ENCODE data around the gene SCFD1.
"Not testable (repeated sequence)": the region's sequence is repeated elsewhere in the genome, so short reads cannot be mapped to it uniquely, and the experiment has no call there.

SCFD1 gene

DNA sequence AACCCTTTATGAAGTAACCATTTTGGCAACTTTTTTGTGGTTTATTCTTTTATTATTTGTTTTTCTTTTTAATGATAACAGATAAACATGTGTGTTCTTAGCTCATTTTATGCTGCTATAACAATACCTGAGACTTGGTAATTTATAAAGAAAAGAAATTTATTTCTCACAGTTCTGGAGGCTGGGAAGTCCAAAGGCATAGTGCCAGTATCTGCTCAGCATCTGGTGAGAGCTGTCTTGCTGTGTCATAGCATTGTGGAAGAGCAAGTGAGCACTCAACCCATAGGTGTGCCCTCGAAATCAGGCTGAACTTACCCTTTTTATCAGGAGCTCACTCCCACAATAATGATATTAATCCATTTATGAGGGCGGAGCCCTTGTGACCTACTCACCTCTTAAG lies 8.0 kb upstream of the SCFD1 start:
- no peak for DNase-seq

DNA sequence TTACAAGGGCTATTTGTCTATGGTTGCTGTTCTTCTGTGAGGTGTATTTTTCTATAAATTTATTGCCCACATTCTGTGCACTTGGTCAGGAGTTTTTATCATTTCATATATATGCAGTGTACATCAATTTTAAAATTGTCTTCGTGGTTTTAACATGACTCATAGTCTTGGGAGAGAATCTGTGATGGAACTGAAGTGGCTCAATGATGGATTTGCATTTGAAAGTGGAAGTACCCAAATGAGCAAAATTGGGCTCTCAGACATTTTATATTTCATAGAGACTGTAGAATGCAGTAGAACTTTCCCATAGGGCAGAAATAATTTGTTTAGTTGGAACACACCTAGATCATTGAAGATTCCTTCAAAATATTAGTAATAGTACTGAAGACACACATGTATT lies 1.9 kb upstream of the SCFD1 start:
- no peak for DNase-seq

DNA sequence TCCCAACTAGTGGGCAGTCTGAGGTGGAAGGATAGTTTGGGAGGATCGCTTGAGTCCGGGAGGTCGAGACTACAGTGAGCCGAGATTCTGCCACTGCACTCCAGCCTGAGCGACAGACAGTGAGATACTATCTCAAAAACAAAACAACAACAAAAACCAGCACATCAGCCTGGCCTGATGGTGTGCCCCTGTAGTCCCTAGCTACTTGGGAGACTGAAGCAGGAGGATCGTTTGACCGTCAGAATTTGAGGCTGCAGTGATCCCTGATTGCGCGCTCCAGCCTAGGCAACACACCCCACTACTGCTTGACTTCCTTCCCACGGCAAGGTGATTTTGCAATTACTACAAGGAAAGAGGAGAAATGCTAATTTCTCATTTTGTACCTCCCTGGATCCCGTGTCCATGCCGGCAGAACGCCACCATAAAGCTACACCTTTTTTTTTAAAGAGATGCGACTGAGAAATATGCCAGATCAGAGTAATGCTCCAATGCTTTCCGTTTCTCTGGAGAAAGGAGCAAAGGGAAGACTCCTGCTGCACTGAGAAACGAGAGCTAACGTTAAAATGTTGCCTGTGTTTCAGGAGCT lies 672 bp upstream of the SCFD1 start:
- no peak for DNase-seq

DNA sequence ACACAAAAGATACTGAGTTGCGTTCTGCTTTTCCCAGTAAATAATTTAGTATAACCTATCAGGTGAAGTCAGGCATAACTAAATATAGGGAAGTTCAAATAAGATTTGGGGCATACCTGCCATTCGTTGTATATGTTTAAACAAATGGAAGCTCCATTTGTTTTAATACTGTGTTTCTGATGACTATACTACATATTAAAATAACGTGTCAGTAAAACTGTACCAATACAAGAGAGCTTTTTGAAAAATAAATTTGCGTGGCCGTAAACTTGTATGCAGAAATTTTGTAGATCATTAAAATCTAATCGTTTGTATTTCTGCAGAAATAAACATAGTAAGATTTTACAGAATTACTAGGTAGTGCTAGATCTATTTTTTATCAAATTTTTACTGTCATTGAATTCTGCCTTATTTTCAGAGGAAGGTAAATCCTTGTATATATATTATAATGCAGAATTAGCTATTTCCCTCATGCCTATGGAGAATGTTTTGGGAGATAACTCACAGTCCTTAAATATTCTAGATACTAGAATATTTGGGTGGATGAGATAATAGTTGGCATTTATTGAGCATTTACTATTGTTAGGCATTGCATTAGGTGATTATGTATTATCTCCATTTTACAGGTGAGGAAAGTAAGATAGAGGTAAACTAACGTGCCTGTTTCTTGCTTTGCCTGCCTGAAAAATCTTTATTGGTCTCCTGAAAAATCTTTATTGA lies 1.5 kb downstream of the SCFD1 start:
- no peak for DNase-seq

DNA sequence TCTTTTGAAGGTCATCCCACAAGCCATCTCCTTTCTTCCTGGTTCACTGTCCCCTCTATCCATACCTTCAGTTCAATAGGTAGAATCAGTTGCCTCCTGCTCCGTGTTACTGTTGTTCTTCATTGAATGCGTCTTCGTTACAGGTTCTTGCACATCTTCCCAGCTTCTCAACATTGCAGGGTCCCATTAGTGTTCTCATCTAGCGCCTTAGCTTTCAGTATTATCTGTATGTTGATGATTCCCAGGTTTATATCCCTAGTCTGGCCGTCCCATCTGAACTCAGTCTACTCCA lies 2.0 kb downstream of the SCFD1 start:
- no peak for DNase-seq

DNA sequence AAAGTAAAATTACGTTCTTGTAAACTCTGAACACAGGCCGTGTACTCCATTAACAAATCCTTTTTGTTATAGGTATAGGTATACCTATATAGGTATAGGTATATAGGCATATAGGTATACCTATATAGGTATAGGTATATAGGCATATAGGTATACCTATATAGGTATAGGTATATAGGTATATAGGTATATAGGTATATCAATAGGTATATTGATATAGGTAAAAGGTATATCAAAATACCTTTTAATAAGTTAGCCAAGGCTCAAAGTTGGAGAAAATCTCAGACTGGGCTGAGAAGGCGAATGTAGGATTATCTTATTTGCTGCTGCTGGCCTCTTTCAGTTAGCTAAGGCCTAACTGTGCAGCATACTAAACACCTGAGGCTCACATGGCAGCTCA lies 3.4 kb downstream of the SCFD1 start:
- DNase-seq: no peak

DNA sequence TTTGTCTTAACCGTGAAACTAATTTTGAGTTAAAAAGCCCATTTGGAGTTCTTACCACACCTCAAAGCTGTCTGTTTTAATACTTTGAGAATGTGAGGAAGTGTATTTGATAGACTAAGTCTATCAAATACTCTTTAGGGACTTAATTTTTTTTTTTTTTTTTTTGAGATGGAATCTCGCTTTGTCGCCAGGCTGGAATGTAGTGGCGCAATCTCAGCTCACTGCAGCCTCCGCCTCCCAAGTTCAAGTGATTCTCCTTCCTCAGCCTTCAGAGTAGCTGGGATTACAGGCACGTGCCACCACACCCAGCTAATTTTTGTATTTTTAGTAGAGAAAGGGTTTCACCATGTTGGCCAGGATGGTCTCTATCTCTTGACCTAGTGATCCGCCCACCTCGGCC lies 7.3 kb downstream of the SCFD1 start:
- DNase-seq: not testable (repeated sequence)

DNA sequence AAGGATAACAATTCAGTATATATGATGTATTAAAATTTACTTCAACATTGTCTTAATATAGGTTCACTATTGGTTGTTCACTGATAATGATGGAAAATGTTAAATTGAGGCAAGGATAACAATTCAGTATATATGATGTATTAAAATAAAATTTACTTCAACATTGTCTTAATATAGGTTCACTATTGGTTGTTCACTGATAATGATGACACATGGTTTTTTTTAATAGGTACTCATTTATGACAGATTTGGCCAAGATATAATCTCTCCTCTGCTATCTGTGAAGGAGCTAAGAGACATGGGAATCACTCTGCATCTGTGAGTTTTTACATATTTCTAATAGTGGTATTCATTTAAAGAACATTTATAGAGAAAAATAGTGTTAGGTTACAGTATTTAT lies 8.1 kb downstream of the SCFD1 start:
- DNase-seq: no peak

DNA sequence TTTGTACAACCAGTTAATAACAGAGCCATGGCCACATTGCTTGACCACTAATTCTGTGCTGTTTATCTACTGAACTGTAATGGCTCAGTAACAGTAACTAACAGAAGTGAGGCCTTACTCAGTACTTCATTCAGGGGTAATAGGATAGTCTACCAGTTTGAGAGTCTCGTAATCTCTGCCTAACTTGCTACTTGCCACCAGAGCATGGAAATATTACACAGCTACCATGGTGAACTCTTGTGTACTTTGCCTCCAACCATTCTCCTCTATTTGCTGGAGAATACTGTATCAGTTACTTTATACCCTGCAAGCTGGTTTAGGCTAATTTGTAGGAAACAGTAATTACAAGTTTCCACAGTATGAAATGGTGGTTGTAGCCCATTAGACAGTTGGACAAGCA lies 10.6 kb downstream of the SCFD1 start:
- DNase-seq: no peak

DNA sequence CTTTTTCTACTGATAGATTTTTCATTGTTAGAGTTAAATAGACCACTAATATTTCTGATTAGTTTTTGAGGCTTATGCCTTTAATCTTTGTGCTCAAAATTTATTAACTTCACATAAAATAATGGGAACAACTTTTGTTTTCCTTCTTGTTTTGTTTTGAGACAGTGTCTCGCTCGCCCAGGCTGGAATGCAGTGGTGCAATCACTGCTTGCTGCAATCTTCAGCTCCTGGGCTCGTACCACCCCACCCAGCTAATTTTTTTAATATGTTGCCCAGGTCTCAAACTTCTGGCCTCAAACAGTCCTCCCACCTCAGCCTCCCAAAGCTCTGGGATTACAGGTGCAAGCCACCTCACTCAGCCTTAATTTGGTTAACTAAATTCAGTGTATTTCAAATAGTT lies 16.8 kb downstream of the SCFD1 start:
- no peak for DNase-seq

DNA sequence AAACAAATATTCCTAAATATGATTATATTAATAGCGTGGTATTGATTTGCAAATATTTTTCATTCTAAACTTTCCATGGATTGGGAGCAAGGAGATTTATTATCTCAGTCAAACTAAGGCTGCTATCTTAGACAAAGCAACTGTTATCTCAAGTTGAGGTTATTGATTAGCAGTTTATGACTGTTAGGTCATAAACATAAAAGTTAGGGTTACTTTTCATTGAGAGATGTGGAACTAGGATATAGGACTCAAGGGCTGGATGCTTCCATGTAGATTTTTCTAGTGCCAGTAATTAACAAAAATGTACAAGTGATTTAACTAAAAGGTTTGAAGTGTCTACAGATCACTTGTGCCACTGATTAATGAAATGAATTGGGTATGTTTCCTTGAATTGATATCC lies 19.1 kb downstream of the SCFD1 start:
- DNase-seq: no peak

DNA sequence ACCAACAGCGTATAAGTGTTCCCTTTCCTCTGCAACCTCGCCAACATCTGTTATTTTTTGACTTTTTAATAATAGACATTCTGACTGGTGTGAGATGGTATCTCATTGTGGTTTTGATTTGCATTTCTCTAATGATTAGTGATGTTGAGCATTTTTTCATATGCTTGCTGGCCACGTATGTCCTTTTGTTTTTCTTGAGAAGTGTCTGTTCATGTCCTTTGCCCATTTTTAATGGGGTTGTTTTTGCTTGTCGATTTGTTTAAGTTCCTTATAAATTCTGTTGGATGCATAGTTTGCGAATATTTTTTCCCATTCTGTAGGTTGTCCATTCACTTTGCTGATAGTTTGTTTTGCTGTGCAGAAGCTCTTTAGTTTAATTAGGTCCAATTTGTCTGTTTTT lies 22.3 kb downstream of the SCFD1 start:
- not testable (repeated sequence) for DNase-seq

DNA sequence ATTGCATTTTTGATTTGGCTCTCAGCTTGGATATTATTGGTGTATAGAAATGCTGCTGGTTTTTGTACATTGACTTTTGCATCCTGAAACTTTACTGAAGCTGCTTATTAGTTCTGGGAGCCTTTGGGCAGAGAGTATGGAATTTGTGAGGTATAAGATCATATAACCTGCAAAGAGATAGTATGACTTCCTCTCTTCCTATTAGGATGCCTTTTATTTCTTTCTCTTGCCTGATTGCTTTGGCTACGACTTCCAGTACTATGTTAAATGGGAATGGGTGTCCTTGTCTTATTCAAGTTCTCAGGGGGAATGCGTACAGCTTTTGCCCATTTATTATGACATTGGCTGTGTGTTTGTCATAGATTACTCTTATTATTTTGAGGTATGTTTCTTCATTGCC lies 23.5 kb downstream of the SCFD1 start:
- DNase-seq: no peak

DNA sequence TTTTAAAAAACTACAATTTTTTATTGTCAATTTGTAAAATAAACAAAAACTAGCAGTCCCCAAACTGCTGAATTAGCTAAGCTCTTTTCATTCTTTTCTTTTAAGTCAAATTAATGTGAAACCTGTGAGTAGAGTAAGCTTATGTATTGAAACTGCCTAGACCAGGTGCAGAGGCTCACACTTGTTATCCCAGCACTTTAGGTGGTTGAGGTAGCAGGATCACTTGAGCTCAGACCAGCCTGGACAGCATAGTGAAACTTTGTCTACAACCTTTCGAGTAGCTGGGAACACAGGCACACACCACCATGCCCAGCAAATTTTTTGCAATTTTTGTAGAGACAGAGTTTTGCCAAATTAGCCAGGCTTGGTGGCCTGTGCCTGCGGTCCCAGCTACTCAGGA lies 26.4 kb downstream of the SCFD1 start:
- DNase-seq: no peak

DNA sequence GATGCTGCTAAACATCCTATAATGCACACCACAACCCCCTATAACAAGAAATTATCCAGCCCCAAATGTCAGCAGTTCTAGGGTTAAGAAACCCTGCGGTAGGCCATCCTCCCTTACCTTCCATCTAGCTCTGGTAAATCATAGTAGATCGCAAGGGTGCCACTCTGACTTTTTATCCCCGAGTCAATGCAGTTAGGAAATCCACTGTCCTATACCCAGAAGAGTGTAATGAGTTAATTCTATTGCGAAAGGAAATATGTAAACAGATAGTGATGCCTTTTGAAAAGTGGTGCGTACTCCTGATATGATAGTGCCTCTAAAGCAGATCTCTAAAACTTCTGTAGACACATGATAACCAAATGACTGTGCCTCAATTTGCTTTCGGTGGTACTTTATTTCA lies 29.8 kb downstream of the SCFD1 start:
- no peak for DNase-seq

DNA sequence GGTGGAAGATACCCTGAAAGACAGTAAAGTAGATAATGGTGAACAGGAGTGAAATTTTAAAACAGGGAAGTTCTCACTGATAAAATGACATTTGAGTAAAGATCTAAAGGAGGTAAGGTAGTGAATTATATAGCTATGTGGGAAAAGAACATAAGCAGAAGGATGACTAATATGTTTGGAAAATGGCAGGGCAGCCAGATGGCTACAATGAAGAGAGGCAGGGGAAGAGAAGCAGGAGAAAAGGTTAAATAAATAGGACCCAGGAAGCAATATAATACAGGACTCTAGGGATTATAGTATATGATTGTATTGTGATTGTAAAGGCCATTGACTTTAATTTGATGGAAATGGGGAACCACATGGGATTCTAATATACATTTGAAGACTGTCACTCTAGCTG lies 33.0 kb downstream of the SCFD1 start:
- DNase-seq: no peak

DNA sequence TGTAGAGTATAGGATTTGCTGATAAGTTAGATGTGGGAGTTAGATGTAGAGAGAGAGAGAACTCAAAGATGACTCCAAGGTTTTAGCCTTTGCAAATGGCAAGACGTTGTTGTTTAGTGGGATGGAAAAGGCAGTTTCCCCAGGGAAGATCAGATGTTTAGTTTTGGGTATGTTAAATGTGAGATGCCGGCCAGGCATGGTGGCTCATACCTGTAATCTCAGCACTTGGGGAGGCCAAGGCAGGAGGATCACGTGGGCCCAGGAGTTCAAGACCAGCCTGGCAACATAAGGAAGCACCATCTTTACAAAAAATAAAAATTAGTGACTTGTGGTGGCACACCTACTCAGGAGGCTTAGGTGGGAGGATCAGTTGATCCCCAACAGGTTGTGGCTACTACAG lies 33.5 kb downstream of the SCFD1 start:
- no peak for DNase-seq

DNA sequence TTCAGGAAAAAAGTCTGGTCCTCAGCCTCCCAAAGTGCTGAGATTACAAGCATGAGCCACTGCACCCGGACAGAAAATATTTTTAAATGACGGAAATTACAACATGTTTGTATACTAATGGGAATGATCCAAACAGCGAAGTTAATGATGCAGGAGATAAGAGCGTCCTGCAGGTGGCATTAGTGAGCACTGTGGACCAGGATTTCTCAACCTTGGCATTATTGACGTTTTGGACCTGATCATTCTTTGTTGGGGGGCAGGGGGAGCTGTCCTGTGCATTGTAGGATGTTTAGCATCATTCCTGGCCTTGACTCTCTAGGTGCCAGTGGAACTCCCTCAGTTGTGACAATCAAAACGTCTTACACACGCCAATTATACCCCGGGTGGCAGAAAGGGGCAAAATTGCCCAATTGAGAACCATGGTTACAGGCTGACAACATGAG lies 34.1 kb downstream of the SCFD1 start:
- no peak for DNase-seq

DNA sequence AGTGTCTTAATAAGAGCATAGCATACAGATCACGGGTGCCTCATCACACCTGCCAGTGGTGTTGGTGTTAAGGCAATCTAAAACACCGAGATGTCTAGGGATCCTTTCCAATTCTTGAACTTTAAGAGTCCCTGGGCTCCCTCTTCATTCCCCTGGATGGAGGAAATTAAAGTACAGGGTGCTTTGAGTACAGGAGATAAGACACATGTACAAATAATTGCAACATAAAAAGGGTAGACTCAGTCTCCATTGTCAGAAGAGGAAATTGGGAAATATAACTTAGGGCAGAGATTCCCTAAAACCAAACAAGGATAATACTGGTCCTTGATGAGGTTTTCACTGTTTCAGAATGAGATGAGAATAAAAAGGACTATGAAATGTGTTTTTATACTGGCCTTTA lies 34.9 kb downstream of the SCFD1 start:
- DNase-seq: no peak

DNA sequence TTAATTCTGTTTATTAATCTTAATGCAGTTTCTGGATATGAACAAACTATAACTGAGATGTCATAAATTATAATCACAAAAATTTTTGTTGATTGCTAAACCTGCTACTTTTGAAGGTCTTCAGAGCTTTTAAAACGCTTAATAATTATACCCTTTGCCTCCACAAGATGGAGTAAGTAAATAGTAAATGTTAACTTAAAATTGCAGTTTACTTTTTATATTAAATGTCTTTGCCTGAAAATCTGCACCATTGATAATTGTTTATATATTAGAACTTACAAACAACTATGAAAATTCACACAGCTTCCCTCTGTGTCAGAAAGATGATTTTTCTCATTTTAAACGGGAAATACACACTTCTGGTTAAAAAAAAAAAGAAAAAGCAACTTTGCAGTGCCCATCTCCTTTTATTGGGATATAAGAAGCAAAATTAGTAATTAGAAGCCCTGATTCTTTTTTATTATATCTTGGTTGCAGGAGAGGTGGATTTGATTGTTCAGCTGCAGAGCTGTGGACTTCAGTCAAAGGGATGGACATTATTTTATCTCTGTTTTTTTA lies 35.6 kb downstream of the SCFD1 start:
- no peak for DNase-seq

DNA sequence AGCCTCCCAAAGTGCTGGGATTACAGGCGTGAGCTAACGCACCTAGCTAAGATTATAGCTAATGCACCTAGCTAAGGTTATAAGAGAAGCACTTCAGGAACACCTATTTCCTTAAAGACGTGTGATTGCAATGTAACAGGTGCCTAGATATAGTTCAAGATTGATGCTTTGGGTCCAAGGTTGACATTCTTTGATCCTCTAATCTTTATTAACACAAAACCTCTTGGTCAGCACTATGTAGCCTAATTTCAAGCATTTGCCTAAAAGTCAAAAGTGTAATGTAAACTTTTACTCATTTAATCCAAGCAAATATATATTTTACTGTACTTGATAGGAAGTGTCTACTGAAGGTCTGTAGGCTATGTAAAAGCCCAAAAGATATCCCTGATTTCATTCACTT lies 36.5 kb downstream of the SCFD1 start:
- no peak for DNase-seq

DNA sequence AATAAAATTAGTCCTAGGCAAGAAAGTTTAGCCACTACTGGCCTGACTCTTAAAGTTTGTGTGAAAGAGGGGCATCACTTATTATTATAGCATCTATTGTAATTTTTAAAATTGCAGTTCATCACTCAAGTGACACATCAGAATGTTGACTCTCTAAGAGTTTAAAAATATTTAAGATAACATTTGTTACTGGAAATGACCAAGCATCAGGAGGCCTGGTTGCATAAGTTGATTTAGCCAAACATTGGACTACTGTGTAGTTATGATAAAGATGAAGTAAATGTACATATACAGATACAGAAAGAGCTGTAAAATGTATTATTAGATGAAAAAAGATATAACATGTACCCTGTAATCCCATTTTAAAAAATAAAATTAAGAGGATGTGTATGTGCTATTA lies 47.5 kb downstream of the SCFD1 start:
- no peak for DNase-seq

DNA sequence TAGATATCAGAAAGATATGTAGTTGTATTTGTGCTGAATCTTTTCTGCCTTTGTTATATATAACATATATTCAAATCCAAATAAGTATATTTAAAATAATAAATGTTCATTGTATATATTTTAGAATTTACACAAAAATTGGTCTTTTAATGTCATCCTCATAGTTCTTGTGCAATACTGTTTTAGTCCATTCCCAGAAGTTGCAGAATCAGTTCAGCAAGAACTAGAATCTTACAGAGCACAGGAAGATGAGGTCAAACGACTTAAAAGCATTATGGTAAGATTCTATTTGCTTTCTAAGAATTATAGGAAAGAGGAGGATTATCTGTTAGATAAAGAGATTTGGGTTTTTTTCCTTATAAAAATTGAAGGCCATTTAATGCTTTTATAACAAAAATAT lies 51.0 kb downstream of the SCFD1 start:
- DNase-seq: no peak

DNA sequence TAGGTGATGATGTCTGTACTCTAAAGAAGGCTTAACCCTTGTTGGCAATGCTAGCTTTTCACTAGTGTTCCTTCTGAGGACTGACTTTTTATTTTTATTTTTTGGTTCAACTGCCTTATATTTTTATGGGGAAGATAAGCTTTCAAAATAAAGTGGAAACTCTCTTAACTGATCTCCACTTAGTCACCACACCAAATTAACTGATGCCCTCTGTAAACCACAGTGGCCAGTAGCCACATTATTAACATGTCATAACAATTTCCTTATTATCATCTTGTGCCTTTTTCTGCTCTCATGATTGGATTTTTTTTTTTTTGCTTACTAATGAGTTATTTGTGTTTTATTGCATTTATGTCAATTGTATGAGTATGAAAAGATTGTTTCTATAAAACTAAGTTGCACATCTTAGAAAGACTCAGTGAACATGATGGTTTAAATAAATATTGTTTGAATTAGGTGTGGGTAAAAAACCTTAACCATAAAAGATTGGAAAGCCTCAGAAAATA lies 56.9 kb downstream of the SCFD1 start:
- no peak for DNase-seq

DNA sequence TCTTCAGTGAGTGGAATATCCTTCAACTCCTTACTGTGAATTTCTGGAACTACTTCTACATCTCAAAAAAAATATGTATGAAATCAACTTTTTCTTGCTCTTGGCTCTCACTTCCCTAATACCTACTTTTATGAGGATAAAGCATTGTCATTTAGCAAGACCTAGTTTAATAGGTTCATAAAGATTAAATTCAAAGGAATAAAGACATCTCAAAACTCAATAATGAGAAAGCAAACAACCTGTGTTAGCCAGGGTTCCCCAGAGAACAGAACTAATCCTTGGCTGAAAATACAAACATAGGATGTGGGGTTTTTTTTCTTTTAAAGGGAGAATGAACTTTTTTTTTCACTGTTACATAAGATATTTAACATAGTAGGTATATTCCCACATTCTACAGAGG lies 57.9 kb downstream of the SCFD1 start:
- DNase-seq: no peak

All from NCI-H2029 (cell line).